Occipital lobe (tissue), 2 donors: ENCODE results near the gene GDPD5. TPM values are rescaled to one million over a fixed set of nuclear protein-coding genes. Genes with fewer than 3 reads are reported as not detected.
A peak's percentile ranks its signal among the peaks of the same experiment; 100 is the strongest.

ENCODE experiments used
- DNase-seq: peaks from one replicate; lab custom pipeline; 2025; lab: John Stamatoyannopoulos, UW
- total RNA-seq: library from RNA; depleted of rRNA; stranded (reverse); fragments of >200 nt; gene quantifications from one replicate; pipeline ENCODE4 v1.2.3, GENCODE V29; 2014

GDPD5 gene, protein sequence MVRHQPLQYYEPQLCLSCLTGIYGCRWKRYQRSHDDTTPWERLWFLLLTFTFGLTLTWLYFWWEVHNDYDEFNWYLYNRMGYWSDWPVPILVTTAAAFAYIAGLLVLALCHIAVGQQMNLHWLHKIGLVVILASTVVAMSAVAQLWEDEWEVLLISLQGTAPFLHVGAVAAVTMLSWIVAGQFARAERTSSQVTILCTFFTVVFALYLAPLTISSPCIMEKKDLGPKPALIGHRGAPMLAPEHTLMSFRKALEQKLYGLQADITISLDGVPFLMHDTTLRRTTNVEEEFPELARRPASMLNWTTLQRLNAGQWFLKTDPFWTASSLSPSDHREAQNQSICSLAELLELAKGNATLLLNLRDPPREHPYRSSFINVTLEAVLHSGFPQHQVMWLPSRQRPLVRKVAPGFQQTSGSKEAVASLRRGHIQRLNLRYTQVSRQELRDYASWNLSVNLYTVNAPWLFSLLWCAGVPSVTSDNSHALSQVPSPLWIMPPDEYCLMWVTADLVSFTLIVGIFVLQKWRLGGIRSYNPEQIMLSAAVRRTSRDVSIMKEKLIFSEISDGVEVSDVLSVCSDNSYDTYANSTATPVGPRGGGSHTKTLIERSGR
- 9.8 TPM for total RNA-seq

DNA sequence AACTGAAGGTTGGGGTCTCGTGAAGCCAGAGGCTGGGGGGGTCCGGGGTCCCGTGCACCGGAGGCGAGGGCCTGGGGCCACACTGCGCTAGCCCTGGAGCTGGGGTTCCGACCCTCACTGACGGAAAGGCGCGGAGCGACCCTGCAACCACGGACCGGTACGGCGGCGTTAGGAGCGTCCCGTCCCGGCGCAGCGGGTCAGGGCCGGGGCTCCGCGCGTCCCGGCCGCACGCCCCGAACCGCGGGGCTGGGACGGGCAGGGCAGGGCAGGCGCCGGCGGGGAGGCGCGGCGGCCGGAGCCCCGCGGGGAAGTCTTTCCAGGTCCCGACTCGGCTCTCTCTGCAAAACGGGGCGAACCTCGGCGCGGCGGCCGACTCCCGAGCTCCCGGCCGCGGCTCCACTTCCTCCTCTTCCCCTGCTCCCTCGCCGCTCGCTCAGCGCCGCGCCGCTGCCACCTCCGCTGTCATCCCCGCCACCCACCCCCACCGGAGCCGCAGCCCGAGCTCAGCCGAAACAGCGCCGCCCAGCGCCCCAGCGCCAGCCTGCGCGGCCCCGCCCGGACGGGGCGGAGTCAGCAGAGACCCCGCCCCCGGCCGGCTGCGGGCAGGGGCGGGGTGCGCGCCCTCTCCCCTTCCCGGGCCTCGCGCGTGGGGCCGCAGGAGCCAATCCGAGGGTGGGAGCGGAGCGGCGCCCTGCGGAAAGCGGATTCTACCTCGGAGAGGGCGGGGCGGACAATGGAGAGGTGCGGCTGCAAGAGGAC, at the start of gene GDPD5:
GDPD5 (minus strand) TSS at position 509 of the 759 bp plus-strand sequence. CDS start 48,206 bp downstream, outside the sequence.
- DNase-seq: peak; percentile 78

DNA sequence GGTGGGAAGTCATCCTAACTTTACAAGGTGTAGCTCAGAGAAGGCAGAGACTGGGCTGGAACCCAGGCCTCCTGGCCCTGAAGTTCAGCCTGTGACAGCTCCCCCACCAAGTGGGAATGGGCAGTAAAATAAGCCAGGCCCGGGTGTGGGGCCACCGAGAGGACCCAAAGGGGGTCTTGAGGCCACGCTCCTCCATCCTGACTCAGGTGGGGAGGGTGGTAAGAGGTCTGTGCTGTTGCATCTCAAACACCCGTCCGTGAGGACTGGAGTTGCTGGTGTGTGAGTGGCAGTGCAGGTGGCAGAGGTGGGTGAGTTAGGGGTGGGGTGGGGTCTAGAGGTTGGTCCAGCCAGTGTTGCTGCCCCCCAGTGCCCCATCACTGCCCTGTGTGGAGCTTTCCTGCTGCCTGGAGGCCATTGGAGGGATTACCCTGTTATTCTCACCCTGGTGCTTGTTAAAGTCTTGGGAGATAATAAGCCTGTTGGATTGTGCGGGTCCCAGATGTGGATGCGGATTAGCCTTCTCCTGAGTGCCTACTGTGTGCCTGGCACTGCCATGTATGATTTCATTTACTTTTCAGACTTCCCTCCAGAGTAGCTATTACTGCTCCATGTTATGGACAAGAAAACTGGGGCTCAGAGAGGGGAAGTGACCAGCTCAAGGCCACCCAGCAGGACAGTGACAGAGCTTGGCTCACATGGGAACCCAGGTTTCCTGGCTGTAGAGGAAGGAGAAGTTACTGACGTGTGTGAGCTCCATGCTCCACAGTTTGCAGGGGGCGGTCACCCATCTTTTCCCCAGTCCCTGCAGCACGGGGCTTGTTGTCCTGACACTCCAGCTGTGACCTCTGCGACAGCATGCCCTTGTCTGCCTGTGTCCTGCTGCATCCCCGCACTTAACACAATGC, 49.2 kb upstream of the GDPD5 start:
- DNase-seq: no peak

DNA sequence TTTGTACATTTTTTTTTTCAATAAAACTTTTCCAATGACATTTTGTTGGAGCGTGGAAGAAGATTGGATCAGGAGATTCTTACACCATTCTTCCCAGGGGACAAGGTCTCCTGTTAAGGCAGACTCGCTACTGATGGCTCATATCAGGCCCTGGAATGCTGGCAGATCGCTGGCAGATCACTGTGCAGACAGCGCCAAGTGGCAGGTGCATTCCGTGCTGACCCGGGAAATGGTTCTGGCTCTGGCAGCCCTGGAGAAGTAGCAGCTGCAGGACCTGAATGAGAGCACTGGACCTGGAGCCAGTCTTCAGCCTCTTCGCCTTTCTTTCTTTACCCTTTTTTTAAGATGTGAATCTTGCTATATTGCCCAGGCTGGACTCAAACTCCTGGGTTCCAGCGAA, 47.0 kb upstream of the GDPD5 start:
- no peak for DNase-seq

DNA sequence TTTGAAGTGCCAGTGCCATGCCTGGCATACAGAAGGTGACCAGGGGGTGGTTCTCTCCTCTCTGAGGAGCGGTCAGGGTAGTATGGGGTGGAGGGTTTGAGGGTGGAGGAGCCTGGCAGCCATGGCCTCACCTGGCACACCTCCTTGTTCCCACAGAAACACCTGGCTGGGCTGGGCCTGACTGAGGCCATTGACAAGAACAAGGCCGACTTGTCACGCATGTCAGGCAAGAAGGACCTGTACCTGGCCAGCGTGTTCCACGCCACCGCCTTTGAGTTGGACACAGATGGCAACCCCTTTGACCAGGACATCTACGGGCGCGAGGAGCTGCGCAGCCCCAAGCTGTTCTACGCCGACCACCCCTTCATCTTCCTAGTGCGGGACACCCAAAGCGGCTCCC, 45.9 kb upstream of the GDPD5 start:
- no peak for DNase-seq

DNA sequence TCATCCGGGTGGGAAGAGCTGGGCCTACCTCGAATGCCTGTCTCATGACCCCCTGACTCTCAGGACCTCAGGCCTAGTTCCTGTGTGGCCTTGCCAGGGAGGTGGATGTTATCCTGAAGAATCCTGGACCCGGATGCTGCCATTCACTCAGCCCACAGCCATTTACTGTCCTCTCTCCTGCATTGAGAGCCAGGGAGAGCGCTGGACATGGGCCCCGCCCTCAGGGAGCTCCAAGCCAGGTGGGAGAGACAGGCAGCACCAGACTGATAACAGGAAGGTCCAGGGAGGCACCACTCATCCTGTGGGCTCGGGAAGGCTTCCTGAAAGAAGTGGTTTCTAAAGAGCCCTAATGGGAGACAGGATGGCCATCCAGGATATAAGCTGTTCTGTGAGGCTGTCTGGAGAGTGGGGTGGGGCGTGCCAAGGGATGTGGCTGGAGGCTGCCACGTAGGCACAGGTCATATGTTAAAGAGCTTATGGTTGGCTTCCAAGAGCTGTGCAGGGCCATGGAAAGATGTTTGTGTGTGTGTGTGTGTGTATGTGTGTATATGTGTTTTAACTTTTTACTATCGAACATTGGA, 44.9 kb upstream of the GDPD5 start:
- no peak for DNase-seq

DNA sequence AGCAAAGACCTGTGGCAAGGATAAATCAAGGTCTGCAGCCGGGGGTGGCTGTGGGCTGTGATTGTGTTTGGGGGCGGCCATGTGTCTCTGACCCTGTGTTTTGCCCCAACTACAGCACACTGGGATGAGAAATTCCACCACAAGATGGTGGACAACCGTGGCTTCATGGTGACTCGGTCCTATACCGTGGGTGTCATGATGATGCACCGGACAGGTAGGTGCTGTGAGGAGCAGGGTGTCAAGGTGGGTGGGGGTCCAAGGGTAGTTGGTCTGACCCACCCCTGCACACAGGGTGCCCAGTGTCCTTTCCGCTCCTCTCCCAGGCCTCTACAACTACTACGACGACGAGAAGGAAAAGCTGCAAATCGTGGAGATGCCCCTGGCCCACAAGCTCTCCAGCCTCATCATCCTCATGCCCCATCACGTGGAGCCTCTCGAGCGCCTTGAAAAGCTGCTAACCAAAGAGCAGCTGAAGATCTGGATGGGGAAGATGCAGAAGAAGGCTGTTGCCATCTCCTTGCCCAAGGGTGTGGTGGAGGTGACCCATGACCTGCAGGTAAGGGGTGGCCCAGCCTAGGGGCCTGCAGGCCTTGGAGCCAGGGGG, 43.0 kb upstream of the GDPD5 start:
- no peak for DNase-seq

DNA sequence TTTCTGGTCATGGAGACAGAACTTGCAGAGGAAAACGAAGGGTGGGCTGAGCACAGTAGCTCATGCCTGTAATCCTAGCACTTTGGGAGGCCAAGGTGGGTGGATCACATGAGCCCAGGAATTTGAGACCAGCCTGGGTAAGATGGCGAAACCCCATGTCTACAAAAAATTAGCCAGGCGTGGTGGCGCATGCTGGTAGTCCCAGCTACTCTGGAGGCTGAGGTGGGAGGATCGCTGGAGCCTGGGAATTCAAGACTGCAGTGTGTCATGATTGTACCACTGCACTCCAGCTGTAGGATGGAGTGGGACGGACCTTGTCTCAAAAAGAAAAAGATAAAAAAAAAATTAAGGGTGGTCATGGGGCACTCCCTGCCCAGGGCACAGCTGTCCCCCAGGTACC, 42.2 kb upstream of the GDPD5 start:
- DNase-seq: no peak

DNA sequence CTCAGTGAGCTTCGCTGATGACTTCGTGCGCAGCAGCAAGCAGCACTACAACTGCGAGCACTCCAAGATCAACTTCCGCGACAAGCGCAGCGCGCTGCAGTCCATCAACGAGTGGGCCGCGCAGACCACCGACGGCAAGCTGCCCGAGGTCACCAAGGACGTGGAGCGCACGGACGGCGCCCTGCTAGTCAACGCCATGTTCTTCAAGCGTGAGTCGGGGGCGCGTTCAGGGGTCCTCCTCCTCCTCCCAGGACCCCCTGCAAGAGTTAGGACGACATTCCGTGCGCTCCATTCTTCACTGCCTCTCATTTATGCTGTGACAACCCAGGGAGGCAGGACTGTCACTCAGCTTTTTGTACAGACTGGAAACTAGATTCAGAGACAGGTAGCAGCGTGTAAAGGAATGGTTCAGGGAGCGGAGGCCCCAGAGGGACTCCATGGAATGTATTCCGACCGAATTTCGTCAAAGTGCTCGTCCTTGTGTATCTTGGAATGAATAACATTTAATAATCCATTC, 41.1 kb upstream of the GDPD5 start:
- no peak for DNase-seq

DNA sequence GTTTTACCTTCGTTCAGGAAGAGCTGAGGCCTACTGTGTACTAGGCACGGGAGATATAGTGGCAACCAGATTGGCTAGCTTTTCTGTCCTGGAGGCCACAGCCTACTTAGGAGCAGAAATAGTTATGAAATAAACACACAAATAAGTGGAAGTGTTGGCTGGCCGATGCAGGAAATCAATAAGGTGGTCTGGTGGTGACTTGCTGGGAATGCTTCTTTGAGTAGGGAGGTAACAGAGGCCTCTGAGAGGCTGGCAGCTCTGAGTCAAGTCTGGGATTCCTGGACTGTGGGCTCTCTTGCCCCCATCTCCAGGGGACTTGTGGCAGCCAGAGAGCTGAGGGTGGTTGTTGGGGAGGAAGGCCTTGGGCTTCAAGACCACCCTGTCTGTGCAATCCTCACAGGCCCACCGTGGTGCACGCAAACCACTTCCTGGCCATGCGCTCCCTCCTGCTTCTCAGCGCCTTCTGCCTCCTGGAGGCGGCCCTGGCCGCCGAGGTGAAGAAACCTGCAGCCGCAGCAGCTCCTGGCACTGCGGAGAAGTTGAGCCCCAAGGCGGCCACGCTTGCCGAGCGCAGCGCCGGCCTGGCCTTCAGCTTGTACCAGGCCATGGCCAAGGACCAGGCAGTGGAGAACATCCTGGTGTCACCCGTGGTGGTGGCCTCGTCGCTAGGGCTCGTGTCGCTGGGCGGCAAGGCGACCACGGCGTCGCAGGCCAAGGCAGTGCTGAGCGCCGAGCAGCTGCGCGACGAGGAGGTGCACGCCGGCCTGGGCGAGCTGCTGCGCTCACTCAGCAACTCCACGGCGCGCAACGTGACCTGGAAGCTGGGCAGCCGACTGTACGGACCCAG, 40.4 kb upstream of the GDPD5 start:
- no peak for DNase-seq

DNA sequence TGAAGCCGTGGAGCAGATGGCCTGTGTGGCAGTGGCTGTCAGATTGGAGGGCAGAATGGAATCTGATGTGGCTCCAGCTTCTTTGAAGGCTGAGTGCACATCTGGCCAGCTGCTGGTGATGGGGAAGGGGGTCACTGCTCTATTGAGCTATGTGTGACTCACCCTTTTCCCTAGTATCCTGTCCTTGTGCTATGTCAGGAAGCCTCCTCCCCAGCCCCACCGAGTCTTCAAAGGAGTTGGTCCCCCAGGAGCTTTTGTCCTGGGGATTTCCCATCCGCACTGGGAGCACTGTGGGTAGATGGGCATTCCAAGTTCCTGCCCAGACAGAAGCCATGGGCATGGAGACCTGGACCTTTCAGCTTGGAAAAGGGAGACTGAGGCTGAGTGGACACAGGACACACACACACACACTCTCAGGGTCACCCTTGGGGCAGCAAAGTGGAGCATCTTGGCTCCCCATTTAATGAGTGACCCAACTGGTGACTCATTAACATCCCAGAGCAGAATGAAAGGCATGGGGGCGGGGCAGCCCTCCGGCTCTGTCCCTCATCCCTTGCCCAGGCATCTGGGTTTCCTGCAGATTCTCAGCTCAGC, 39.6 kb upstream of the GDPD5 start:
- no peak for DNase-seq

DNA sequence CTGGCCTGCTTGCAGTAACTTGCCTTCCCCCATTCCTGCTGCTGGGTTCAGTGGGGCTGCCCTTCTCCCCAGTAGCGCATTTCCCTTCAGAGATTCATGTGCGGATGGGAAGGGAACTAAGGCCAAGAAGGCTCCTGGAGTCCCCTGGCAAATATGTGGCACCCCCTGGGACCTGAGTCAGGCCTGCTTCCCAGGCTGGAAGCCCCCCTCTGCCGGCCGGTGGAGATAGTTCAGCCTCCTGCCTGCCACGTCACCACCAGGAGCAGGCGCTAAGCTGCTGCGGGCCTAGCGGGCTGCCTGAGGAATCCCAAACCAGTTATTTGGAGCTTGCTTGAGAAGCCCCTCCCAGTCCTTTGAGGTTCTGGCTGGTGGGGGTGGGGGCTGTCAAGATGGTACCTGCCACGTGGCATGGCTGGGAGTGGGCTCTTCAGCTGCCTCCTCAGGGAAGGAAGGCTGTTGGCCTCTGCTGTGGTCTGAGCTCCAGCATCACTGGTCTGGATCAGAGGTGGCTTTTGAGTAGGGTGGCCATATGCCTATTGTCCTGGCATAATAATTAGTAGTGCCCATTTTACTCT, 38.3 kb upstream of the GDPD5 start:
- no peak for DNase-seq

DNA sequence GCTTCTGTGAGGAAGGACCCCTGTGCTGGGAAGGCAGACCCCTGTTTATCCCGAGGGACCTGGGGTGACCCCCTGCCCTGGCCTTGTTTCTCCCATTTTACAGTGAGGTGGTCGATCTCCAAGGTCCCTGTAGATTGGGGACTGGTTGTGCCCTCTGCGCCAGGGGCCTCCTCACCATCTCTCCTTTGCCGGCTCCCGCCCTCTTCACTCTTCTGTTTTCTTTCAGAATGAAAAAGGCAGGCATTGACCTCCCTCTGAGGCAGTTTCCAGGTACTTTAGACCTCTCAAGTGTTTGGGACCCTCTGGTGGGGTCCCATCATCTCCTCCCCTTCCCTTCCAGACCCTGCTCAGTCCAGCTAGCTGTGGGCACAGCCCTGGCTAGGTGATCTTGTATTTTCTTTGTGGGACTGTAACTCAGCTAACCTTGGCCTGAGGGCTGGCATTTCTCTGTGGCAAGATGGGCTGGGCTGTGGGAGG, 37.8 kb upstream of the GDPD5 start:
- DNase-seq: no peak

DNA sequence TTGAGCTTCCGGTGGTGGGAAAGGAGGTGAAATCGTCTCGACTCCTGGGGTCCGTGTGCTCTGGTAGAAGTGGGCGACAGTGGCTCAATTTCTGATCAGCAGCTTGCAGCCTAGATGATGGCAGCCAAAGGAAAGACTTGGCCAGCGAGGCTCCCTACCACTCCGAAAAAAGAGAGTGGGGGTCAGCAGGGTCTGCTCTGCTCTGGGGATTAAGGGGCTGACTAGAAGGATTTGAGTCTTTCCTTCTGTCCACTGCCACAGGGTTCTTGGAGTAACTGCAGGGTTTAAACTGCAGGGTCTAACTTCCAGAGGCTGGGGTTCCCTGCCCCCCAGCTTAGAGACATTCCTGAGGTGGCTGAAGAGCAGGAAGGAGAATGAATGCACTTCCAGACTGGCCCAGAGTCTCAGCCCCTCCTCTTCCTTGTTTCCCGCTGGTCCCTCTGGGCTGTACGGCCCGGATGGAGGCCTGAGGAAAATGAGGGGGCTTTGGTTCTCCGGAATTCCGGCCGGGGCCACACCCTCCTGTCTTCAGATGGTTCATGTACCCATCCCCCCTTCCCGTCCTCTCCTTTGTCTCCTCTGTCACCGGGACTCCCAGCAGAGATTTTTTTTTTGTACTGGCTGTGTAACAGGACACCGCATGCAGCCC, 37.2 kb upstream of the GDPD5 start:
- no peak for DNase-seq

DNA sequence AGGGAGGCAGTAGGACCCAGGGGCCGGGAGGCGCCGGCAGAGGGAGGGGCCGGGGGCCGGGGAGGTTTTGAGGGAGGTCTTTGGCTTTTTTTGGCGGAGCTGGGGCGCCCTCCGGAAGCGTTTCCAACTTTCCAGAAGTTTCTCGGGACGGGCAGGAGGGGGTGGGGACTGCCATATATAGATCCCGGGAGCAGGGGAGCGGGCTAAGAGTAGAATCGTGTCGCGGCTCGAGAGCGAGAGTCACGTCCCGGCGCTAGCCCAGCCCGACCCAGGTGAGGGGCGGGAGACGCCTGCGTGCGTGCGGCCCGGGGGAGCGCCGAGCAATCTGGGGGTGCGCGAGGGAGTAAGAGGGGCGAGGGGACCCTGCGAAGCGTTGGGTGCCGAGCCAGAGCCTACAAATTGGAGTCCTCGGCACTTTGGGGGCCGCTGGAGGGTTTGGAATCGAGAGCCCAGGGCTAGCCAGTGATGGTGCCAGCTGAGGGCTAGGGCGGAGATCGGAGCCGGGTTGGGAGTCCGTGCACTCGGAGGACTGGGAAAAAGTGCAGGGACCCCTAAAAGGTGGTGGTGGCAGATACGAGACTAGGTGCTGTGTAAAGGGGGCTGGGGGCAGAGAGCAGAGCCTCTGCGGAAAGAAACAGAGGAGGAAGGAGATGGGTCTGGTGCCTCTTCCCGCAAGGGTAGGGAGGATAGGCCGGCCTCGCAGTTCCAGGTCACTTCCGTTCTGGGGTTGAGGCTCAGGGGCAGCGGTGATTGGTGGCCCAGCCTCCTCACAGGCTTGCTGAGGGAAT, 36.5 kb upstream of the GDPD5 start, which contains the start of gene SERPINH1:
SERPINH1 (plus strand) TSS at position 206 of the 788 bp plus-strand sequence. CDS start 4,097 bp downstream, outside the sequence.
- peak; percentile 41 for DNase-seq

DNA sequence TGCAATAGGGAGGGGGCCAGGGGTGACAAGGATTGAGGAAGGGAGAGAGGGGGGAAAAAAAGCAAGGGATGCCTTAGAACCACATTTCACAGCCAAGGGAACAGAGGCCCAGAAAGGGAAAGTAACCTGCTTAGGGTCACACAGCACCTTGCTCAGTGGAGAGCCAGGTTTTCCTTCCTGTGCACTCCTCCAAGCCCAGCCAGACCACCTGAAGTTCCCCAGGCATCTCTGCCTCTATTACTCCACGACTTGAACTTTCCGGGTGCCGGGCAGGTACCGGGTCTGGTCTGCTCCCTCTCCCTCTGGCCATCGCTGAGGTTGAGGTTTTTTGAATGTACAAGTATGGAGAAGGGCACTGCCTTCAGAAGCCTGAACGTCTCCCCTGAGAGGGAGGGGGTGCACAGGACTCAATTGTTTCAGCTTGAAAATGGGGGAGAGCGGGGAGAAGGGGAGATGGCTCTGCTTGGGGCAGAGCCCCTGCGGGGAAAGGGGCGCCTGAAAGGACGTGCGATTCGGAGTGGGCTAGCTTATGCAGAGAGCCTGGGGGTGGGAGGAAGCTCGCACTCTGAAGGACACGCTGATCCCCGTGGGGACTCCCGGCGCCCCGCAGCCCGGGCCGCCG, 35.8 kb upstream of the GDPD5 start:
- DNase-seq: no peak

DNA sequence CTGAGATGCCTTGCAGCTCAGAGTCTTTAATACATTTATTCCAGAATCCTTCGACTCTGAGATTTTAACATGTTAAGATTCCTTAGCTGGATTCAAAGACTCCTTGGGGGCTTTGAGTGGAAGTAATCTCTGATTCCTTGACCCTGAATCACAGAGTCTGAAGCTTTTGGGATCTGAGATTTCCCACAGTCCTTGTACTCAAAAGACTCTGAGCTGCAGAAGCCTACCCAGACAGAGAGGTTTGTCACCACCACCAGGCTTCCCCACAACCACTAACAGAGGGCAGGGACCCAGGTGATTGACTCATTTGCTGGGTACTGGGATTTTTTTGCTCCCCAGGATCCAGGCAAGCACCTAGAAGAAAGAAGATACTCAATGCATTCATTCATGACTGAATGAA, 34.9 kb upstream of the GDPD5 start:
- DNase-seq: no peak
